Body of pancreas (tissue), 4 donors: Measurements from ENCODE around the gene CNTNAP2. TPM values are rescaled to one million over a fixed set of nuclear protein-coding genes. Genes with fewer than 3 reads are reported as not detected.

Source experiments
- ATAC-seq: fragments of 150-250 bp; one replicate; pipeline ENCODE4 v1.9.1; 2016
- DNase-seq, 4 donors: peaks; one replicate each; pipeline ENCODE4 v3.0.0-alpha.2; 2019
- H3K27ac ChIP-seq, 4 donors: fragments of 200-600 bp; sonication (generic); 1 replicate in 3 of 4; 2 replicates in 1 of 4; pipeline versions ENCODE4 v1.5.1 to v1.6.1; 2016 to 2019; ENCODE audit warnings: mild to moderate bottlenecking in 1 of 4, mixed read lengths in 1 of 4, moderate library complexity in 1 of 4
- H3K27me3 ChIP-seq, 2 donors: fragments of 200-600 bp; sonication (generic); one replicate each; pipeline ENCODE4 v1.6.0; 2016; ENCODE audit warnings: mild to moderate bottlenecking in 1 of 2
- H3K36me3 ChIP-seq, 2 donors: fragments of 200-600 bp; sonication (generic); replicated peaks in 1 of 2; 2 replicates each; pipeline ENCODE4 v1.5.1; 2016; ENCODE audit warnings: low read depth in 2 of 2; ENCODE audit not compliant: insufficient read depth in 1 of 2
- H3K4me1 ChIP-seq: fragments of 200-600 bp; sonication (generic); one replicate; pipeline ENCODE4 v1.6.0; 2016
- H3K4me3 ChIP-seq, 2 donors: fragments of 200-600 bp; sonication (generic); 1 replicate in 1 of 2; 2 replicates in 1 of 2; pipeline ENCODE4 v1.5.1; 2016 to 2019
- H3K9me3 ChIP-seq, 3 donors: fragments of 200-600 bp; sonication (generic); 1 replicate in 2 of 3; 2 replicates in 1 of 3; pipeline ENCODE4 v1.5.1; 2016
- POLR2A ChIP-seq, 3 donors: fragments of 450-650 bp; IDR thresholded peaks; one replicate each; pipeline ENCODE4 v1.6.1; 2016; ENCODE audit warnings: antibody characterized with exemption in 3 of 3, mild to moderate bottlenecking in 2 of 3
- WGBS, 2 donors: methylation state at CpG; one replicate each; pipeline ENCODE4 v1.1.5; 2017; 5-methylcytosine and 5-hydroxymethylcytosine counted together
- intact Hi-C: fragments of 100-400 bp; cut with DNase I; formaldehyde crosslinking; loops from one replicate; pipeline ENCODE4 v1.15.1; 2023
- total RNA-seq, 2 donors: library from RNA; depleted of rRNA; stranded (reverse); fragments of >200 nt; gene quantifications; one replicate each; pipeline ENCODE4 v1.1.0, GENCODE V29; 2016
- TF ChIP-seq, protein P1 (sequence below), 7 experiments: fragments of 450-650 bp in 4 of 7; fragments of 200-600 bp in 3 of 7; sonication (generic) in 3 of 7; IDR thresholded peaks; one replicate each; pipeline ENCODE4 v1.5.1; 2016 to 2019; ENCODE audit warnings: antibody characterized with exemption in 7 of 7

The CNTNAP2 gene
- total RNA-seq, 2 donors from 2014 or later = 1.0 TPM; not detected in 1

- Histone ChIP-seq H3K36me3 (no peaks in the 10 kb centered on the region), H3K4me1 (no peaks in the 10 kb centered on the region), H3K4me3 (no peak overlapping the region), H3K27me3 (no peaks in the 10 kb centered on the region), H3K9me3 (no peaks in the 10 kb centered on the region), H3K27ac (no peak overlapping the region)
- intact Hi-C loops = no loop called here
- ATAC-seq = no peak
- no peak for DNase-seq
- TF ChIP-seq, protein P1, sequence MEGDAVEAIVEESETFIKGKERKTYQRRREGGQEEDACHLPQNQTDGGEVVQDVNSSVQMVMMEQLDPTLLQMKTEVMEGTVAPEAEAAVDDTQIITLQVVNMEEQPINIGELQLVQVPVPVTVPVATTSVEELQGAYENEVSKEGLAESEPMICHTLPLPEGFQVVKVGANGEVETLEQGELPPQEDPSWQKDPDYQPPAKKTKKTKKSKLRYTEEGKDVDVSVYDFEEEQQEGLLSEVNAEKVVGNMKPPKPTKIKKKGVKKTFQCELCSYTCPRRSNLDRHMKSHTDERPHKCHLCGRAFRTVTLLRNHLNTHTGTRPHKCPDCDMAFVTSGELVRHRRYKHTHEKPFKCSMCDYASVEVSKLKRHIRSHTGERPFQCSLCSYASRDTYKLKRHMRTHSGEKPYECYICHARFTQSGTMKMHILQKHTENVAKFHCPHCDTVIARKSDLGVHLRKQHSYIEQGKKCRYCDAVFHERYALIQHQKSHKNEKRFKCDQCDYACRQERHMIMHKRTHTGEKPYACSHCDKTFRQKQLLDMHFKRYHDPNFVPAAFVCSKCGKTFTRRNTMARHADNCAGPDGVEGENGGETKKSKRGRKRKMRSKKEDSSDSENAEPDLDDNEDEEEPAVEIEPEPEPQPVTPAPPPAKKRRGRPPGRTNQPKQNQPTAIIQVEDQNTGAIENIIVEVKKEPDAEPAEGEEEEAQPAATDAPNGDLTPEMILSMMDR (IDR thresholded peaks at IDR 0.05) = no peak
- no peak for TF ChIP-seq POLR2A (IDR thresholded peaks at IDR 0.05)
- WGBS, 2 donors = 88% methylated on average over 4 to 5 of the region's 5 CpGs
Measured at GRCh38 chr7:147079083-147079482, 962.5 kb downstream of the CNTNAP2 start.

GRCh38 chr7:147079921-147080420, 963.4 kb downstream of the CNTNAP2 start:
- H3K9me3 ChIP-seq = no peaks in the 10 kb centered on the region
- WGBS, 2 donors = 81 to 91% methylated on average over 2 of the region's 2 CpGs
- no peak for DNase-seq
- intact Hi-C loops = no loop called here
- no peak overlapping the region for H3K4me3 ChIP-seq
- no peak overlapping the region for H3K27ac ChIP-seq
- H3K36me3 ChIP-seq = no peaks in the 10 kb centered on the region
- H3K27me3 ChIP-seq = no peaks in the 10 kb centered on the region
- no peaks in the 10 kb centered on the region for H3K4me1 ChIP-seq
- ATAC-seq = no peak
- TF ChIP-seq, protein P1 (IDR thresholded peaks at IDR 0.05) = no peak
- TF ChIP-seq POLR2A (IDR thresholded peaks at IDR 0.05) = no peak

GRCh38 chr7:147081117-147081516, 964.5 kb downstream of the CNTNAP2 start:
- intact Hi-C loops = no loop called here
- no peak overlapping the region for H3K4me3 ChIP-seq
- no peak for DNase-seq
- TF ChIP-seq, protein P1 (IDR thresholded peaks at IDR 0.05) = no peak
- no peak for TF ChIP-seq POLR2A (IDR thresholded peaks at IDR 0.05)
- 88 to 96% methylated on average over 7 of the region's 7 CpGs for WGBS, 2 donors
- no peak for ATAC-seq
- H3K27ac ChIP-seq = no peak overlapping the region
- H3K4me1 ChIP-seq = no peaks in the 10 kb centered on the region
- H3K27me3 ChIP-seq = no peaks in the 10 kb centered on the region
- no peaks in the 10 kb centered on the region for H3K36me3 ChIP-seq
- H3K9me3 ChIP-seq = no peaks in the 10 kb centered on the region

DNA sequence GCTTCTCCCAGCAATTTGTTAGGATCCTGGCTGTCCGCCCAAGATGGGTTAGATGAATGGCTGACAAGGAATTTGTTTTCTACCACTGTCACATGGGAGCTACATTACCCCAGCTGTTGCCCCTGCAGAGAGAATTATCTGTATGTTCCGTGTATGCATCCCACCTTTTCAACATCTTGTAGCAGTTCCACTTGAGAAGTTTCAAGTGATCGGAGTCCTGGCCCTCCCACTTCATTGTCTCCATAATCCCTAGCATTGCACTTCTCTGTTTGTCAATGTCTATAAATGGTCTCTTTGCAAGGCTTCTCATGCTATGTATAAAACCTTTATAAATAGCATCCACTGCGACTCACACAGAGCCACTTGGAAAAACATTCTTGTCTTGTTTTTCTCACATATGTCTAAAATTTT, 972.5 kb downstream of the CNTNAP2 start:
- Histone ChIP-seq H3K27ac (no peak overlapping the region), H3K9me3 (no peaks in the 10 kb centered on the region), H3K36me3 (no peaks in the 10 kb centered on the region), H3K4me1 (no peaks in the 10 kb centered on the region), H3K4me3 (no peak overlapping the region), H3K27me3 (no peaks in the 10 kb centered on the region)
- TF ChIP-seq, protein P1 (IDR thresholded peaks at IDR 0.05) = no peak
- no peak for TF ChIP-seq POLR2A (IDR thresholded peaks at IDR 0.05)
- intact Hi-C loops = no loop called here
- WGBS, 2 donors = 86 to 88% methylated on average over 4 of the region's 4 CpGs
- ATAC-seq (no peak), DNase-seq (no peak)

DNA sequence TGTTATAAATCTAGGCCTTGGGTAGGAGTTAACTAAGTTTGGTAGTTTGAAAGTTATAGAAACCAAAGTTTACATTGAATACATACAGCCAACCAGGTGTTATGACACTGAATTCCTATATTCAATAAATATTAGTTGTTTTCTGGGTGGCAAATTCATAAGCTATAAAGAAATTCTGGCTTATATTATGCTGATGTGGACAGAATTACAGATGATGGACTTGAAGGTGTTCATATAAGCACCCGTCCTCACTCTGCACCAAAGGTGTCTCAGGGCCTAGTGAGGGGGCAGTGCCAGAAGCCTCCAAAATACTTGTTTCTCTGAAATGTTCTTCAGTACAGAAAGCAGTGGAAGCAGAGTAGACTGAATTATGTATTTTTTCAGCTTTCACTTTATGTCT, 973.0 kb downstream of the CNTNAP2 start:
- Histone ChIP-seq H3K4me3 (no peak overlapping the region), H3K27ac (no peak overlapping the region), H3K27me3 (no peaks in the 10 kb centered on the region), H3K9me3 (no peaks in the 10 kb centered on the region), H3K4me1 (no peaks in the 10 kb centered on the region), H3K36me3 (no peaks in the 10 kb centered on the region)
- TF ChIP-seq, protein P1 (IDR thresholded peaks at IDR 0.05) = no peak
- TF ChIP-seq POLR2A (IDR thresholded peaks at IDR 0.05) = no peak
- DNase-seq = no peak
- intact Hi-C loops = no loop called here
- WGBS, 2 donors = 72 to 94% methylated on average over 1 of the region's 1 CpG
- no peak for ATAC-seq
